ENCODE data around the gene SDK2. TPM values are rescaled to one million over a fixed set of nuclear protein-coding genes. Genes with fewer than 3 reads are reported as not detected.

The SDK2 gene
- total RNA-seq, 2 donors from 2014 or later = 0.26 to 0.33 TPM

- intact Hi-C loops (cut with DNase I) = no loop called here
- H3K9me3 ChIP-seq = no peaks in the 10 kb centered on the region
- H3K27ac ChIP-seq = no peak overlapping the region
- DNase-seq (no peak), ATAC-seq (no peak)
- no peaks in the 10 kb centered on the region for H3K27me3 ChIP-seq
- 86 to 88% methylated on average over 17 of the region's 21 CpGs for WGBS, 2 donors
- TF ChIP-seq CTCF (IDR thresholded peaks at IDR 0.05) = no peak
- TF ChIP-seq POLR2A (IDR thresholded peaks at IDR 0.05) = no peak
- no peak overlapping the region for H3K4me3 ChIP-seq
- no peaks in the 10 kb centered on the region for H3K36me3 ChIP-seq (replicated peaks in 1 of 2; ENCODE audit: insufficient read depth in 1 of 2, low read depth in 2 of 2)
- peaks cover 14% of the 10 kb centered on the region for H3K4me1 ChIP-seq
Measured at GRCh38 chr17:73354423-73355284, 289.6 kb downstream of the SDK2 start.

GRCh38 chr17:73352261-73352660 lies 292.0 kb downstream of the SDK2 start:
- WGBS, 2 donors = 89 to 93% methylated on average over 12 to 13 of the region's 13 CpGs
- intact Hi-C loops (cut with DNase I) = no loop called here
- Histone ChIP-seq H3K27ac (no peak overlapping the region), H3K27me3 (no peaks in the 10 kb centered on the region), H3K4me3 (no peak overlapping the region), H3K9me3 (no peaks in the 10 kb centered on the region), H3K36me3 (replicated peaks in 1 of 2; ENCODE audit: insufficient read depth in 1 of 2, low read depth in 2 of 2) (no peaks in the 10 kb centered on the region), H3K4me1 (no peaks in the 10 kb centered on the region)
- ATAC-seq = no peak
- no peak for TF ChIP-seq POLR2A (IDR thresholded peaks at IDR 0.05)
- TF ChIP-seq CTCF (IDR thresholded peaks at IDR 0.05) = no peak
- DNase-seq = no peak

GRCh38 chr17:73351764-73352163 lies 292.5 kb downstream of the SDK2 start:
- no peak overlapping the region for H3K4me3 ChIP-seq
- H3K4me1 ChIP-seq = no peaks in the 10 kb centered on the region
- no peak for DNase-seq
- 76% methylated on average over 3 of the region's 3 CpGs for WGBS, 2 donors
- ATAC-seq = no peak
- H3K27ac ChIP-seq = no peak overlapping the region
- H3K9me3 ChIP-seq = no peaks in the 10 kb centered on the region
- no peaks in the 10 kb centered on the region for H3K27me3 ChIP-seq
- intact Hi-C loops (cut with DNase I) = no loop called here
- TF ChIP-seq CTCF (IDR thresholded peaks at IDR 0.05) (no peak), POLR2A (IDR thresholded peaks at IDR 0.05) (no peak)
- H3K36me3 ChIP-seq (replicated peaks in 1 of 2; ENCODE audit: insufficient read depth in 1 of 2, low read depth in 2 of 2) = no peaks in the 10 kb centered on the region

GRCh38 chr17:73350864-73351263 lies 293.4 kb downstream of the SDK2 start:
- no peaks in the 10 kb centered on the region for H3K9me3 ChIP-seq
- TF ChIP-seq CTCF (IDR thresholded peaks at IDR 0.05) (no peak), POLR2A (IDR thresholded peaks at IDR 0.05) (no peak)
- intact Hi-C loops (cut with DNase I) = no loop called here
- H3K27me3 ChIP-seq = no peaks in the 10 kb centered on the region
- no peaks in the 10 kb centered on the region for H3K4me1 ChIP-seq
- H3K27ac ChIP-seq = no peak overlapping the region
- H3K4me3 ChIP-seq = no peak overlapping the region
- H3K36me3 ChIP-seq (replicated peaks in 1 of 2; ENCODE audit: insufficient read depth in 1 of 2, low read depth in 2 of 2) = no peaks in the 10 kb centered on the region
- WGBS, 2 donors = 87 to 94% methylated on average over 5 of the region's 5 CpGs
- ATAC-seq = no peak
- DNase-seq = no peak

- H3K27ac ChIP-seq = no peak overlapping the region
- intact Hi-C loops (cut with DNase I) = no loop called here
- ATAC-seq (no peak), DNase-seq (no peak)
- no peak for TF ChIP-seq CTCF (IDR thresholded peaks at IDR 0.05)
- no peaks in the 10 kb centered on the region for H3K9me3 ChIP-seq
- no peaks in the 10 kb centered on the region for H3K27me3 ChIP-seq
- H3K4me1 ChIP-seq = no peaks in the 10 kb centered on the region
- no peak overlapping the region for H3K4me3 ChIP-seq
- H3K36me3 ChIP-seq (replicated peaks in 1 of 2; ENCODE audit: insufficient read depth in 1 of 2, low read depth in 2 of 2) = no peaks in the 10 kb centered on the region
- WGBS, 2 donors = 86 to 95% methylated on average over 8 to 9 of the region's 9 CpGs
Measured at GRCh38 chr17:73349647-73350046, 294.6 kb downstream of the SDK2 start.
